NK-92 (cell line): ENCODE data around the gene LOXHD1.

Experiments
- DNase-seq: peaks from one replicate; lab custom pipeline; 2025; ENCODE audit not compliant: unreplicated experiment; lab: John Stamatoyannopoulos, UW

The LOXHD1 gene

DNA sequence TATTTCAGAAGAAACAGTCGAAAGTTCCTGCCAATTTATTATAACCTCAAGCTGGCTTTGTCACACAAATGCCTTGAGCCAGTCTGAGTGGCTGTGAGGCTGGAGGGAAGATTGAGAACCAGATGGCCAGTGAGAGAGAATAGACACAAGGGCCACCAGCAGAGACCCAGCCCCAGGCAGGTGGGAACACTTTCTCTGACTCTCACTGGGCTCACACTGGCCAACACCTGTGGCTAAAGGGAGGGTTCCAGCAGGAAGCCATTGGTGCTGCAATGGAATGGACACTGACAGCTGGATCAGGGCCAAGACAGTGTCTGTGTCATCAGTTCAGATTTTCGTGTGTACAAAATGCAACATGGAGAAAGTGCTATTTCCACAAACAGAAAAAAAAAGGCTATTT lies 29.9 kb downstream of the LOXHD1 start:
- DNase-seq = no peak

DNA sequence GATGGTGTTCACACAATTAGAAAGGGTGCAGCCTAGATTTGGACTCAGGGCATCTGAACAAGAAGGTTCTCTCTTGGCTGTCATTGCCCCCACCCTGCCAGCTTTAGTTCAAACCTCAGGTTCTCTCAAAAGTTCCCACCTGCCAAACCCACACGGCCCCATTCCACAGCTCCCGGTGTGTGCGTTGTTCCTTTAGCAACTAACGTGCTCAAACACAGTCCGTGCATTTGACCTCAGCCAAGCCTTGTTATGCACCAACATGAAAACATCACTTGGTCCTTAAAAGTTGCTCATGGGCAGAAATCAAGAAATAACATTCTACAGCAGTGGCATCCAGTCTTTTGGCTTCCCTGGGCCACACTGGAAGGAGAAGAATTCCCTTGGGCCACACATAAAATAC lies 32.0 kb downstream of the LOXHD1 start:
- no peak for DNase-seq

DNA sequence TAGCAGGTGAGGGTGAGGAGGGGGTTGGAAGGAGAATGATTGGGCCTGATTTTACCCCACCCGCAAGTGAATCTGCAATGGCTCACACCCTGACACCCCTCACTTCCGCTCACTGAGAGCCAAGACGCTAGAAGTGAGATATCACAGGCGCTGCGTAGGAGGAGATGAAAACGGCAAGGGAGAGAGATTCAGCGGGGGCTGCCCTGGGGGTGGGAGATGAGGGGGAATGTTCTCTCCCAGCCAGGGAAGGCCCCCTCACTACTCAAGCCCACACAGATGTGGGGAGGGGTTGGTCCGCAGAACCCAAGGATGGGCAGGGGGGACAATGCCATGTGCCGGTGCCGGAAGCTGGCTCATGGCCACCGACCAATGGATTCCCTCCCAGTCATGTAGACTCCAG lies 32.9 kb downstream of the LOXHD1 start:
- DNase-seq = no peak

DNA sequence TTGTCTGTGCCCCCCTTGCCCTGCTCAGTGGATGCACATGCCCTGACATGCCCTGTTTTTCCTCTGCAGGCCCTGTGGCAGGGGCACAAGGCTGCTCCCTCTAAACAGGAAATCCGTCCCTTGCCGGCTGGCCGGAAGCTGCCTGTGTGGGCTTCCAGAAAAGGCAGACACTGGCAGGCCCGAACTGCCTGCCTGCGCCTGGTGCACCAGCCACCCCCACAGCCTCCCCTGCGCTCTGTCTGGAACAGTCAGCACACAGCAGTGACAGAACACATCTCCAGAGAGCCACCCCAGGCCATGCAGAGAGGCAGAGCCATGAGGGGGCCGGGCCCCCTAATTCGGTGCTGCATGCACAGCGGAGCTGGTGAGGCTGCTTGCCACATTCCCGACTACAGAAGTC lies 33.5 kb downstream of the LOXHD1 start:
- DNase-seq = no peak

DNA sequence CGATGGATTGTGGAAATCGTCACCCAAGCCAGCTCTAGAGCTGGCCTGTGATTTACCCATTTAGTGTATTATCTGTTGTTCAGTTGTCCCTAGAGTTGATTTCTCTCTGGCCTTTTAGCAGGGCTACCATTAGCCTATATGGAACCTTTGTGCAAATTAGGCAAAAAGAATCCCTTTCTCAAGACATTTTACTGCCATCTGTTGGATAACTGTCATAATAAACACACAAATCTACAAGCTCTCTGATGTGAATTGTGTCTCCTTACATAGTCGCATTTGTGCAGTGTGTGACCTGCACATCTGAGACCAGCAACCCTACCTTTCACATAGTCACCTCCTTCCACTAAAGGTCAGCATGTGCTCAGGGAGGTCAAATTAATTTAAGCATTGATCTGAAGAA lies 34.0 kb downstream of the LOXHD1 start:
- DNase-seq = no peak

DNA sequence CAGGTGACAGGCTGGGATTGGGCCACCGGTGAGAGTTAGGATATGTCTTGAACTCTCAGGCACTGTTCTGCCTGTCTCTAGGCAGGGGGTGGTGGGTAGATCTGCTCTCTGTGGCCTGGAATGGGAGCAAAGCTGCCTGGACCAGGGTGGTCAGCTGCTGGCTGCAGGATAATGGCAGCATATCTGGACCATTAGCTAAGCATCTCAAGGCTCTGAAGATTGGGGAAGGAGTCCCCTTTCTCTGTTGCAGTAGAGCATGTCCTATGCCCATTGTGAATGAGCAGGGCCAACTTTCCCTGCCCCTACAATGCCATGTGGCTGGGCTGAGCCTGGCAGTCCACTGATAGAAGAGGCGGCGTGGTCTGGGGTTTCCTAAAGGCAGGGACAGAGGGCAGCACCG lies 34.6 kb downstream of the LOXHD1 start:
- DNase-seq = no peak

DNA sequence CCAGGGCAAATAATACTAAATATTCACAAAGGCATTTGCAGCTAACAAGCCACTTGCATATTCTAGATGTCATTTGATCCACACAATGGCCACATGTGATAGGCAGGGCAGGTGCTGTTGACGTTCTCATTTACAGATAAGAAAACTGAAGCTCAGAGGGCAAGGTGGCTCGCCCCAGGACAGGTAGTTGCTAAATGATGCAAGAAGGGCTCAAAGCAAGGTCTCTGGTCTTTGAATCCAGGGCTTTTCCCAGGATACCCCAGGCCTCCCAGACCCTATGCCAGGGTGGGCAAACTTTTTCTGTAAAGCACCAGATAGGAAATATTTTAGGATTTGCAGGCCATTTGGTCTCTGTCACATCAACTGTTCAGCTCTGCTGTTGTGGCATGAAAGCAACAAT lies 35.1 kb downstream of the LOXHD1 start:
- DNase-seq = no peak

DNA sequence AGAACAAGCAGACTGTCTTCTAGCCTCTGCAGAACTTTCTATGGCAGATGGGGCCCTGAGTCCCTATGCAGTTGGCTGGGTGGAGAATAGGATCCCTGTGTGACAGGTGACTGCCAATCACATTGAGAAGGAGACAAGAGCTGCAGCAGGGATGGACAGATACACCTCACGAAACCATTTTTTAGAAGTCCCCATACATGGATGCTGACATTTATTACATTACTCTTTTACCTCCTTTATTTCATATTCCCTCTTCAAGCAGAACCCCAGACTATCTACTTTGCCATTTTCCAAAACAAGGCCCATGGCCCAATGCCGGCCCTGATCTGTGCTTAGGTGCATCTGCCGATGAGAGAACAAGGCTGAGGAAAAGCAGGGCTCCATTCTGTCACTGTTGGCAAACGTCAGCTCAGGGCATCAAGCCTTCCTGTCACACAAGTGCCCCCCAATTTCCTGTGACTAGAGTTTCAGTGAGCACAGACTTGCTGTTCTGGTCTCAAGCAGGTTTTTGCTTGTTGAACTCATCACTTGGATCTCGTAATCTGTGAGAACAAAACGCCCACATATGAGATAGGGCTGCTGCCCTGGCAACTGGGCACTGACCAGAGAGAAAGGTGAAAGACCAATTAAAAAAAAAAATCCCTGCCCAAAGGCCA lies 35.8 kb downstream of the LOXHD1 start:
- DNase-seq = no peak

DNA sequence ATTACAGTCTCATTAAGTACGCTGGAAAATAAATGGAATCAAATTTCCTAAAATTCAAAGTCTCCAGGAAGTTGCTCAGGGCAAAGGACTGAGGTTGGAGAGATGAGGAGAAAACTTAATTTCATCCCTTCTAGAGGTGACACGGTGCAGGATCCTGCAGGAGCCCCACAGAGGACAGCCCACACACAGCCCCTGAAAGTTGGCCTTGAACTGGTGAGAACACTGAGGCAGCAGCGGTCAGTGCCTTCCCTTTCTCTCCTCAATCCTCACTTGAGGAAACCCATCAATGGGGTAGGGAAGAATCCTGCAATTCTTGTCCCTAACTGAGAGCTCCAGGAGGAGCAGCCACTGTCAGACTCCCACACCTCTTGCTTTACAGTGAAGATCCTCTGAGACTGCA lies 37.5 kb downstream of the LOXHD1 start:
- no peak for DNase-seq

DNA sequence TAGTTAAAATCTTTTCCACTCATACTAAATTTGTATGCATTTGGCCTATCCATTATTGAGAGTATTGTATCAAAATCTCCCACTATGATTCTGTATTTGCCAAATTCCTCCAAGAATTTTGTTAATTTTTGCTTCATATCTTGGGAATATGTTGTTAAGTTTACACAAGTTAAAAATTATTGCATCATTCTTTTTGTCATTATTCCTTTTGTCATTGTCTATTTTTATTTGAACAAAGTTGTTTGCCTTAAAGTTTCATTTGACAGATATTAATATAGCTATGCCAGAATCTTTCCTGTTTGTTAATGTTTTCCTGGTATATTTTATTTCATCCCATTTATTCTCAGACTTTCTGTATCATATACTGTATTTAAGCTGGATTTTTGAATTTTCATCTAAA lies 41.3 kb downstream of the LOXHD1 start:
- DNase-seq = no peak

DNA sequence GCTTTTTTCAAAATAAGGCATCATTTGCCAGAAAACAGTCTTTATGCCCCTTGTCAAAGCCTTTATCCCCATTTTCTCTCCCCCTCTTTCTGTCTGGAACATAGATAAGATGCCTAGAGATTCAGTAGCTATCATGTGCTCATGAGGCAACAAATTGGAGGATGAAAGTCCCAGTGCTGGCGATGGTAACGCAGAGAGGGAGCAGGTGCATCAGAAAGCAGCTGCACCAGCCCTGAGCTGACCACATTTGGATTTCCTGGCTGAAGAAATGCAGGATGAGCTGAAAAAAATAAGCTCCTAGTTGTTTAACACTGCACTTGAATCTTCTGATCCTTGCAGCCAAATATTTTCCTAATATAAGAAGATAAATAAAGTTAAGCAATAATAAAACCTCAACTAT lies 48.0 kb downstream of the LOXHD1 start:
- DNase-seq = no peak

DNA sequence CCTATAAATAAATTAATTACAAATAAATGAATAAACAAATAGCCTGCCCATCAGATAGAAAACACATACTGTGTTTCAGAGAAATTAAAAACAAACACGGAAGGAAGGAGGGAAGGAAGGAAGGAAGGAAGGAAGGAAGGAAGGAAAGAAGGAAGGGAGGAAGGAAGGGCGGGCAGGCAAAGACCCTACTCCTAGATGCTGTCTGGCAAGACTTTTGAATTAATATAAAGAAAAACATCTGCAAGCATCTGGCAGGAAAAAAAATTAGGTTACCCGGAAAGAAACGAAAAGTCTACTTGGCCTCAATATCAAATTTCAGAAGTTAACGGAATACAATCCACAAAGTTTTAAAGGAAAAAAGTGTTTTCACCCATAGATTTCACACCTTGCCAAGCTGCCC lies 49.1 kb downstream of the LOXHD1 start:
- no peak for DNase-seq

DNA sequence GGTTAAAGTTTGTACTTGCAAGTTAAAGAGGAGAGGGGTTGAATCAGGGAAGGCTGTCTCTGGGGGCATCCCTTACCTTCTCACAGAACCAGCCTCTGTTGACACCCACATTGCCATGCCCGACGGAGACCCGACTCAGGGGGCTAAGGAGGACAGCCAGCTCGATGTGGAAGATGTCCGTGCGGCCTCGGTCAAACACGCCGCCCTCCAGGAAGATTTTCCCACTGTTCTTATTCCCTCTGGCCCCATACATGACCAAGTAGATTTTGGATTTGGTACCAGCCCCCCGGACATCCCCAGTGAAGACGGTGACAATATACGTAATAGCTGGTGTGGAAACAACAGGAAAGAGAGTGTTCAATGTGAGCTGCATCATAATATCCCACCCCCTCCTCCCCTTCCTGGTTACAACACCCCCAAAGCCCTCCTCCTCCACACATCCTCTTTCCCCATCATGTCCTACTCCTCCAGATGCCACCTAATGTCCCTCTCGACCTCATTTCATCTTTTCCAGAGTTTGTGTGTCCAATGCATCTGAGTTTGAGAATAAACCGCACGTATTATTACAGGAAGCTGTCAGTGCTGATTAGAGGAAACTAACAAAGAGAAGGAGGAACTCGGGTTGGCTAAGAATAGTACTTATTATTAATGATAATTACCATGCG lies 55.7 kb downstream of the LOXHD1 start:
- no peak for DNase-seq

DNA sequence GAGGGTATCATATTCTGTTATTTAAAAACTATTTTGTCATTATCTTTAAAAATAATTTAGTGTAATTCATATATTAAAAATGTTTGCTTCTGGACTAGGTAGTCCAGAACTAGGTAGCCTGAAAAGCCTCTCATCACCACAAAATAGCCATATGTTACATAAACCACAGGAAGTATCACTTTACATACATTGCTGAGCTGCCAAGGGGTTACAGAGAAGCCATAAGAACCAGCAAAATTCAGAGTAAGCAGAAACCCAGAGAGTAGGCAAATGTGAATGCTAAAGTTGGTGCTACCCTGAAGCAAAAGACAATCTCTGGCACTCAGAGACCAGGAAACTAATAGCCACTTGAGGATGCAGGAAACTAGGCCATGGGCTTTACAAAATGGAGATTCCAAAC lies 60.9 kb downstream of the LOXHD1 start:
- no peak for DNase-seq

DNA sequence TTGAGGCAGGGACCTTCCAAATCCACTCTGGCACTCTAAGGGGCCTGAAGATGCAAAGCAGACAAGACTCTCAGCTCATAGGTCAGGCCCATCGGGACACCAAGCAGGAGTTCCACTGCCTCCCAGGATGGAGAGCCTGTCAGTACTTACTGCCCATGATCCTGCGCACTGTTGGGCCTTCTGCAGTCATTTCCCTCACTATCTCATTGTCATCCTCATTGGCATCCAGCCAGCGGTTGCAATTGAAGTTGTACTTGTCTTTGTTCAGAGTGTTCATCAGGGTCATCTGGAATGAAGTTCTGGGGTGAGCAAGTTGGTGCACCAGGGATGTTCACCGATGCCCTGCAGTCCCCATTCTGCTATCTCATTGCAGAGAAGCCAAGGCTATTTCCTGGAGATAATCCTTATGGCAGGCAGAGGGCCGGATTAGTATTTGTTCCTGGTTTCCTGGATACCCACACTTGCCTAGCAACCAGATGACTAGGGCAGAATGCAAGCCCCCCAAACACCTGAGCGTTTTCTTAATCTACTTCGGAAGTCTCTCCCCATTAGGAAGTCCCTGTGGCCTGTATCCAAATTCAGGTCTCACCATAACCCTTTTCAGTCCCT lies 65.1 kb downstream of the LOXHD1 start:
- no peak for DNase-seq

DNA sequence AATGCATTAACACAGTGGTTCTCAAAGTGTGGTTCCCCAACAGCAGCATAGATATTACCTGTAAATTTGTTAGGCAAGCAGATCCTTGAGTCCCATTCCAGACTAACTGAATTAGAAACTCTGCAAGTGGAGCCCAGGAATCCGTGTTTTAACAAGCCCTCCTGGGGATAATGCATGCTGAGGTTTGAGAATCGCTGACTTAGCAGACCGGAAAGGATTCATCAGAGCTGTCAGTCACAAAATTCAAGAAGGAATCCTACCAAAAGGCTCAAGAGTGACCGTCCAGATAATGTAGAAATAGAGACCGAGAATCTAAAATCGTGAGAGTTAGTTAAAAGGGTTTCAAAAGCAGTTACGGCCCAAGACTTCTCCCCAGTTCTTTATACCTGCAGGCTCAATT lies 66.9 kb downstream of the LOXHD1 start:
- DNase-seq = no peak

DNA sequence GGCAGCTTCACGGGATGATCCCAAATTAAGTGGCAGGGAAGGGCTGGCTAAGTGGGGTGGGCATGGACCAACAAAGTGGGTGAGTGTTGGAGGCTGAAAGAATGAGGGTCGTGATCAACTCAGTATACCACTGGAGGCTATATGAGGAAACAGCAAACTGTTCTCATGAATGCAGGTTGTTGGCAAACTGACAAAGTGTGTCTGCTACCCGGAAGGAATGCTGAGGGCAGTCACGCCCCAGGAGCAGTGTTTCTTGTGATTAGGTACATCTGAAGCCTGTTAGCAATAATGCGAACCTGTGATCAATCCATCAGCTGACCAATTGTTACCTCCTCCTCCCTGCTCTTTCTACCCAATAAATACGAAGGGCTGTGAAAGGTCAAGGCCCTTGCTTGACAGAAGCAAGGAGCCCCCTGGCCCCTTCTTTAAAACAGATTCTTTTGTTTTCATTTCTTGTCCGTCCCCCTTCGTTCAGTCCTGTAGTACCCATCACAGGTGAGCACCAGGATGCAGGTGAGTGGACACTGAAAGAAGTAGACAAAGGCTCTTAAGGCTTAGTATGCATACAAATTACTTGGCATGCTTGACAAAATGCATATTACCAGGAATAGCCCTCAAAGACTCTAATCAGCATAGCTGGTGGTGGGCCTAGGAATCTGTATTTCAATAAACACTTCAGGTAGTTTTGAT lies 67.9 kb downstream of the LOXHD1 start:
- DNase-seq = no peak

DNA sequence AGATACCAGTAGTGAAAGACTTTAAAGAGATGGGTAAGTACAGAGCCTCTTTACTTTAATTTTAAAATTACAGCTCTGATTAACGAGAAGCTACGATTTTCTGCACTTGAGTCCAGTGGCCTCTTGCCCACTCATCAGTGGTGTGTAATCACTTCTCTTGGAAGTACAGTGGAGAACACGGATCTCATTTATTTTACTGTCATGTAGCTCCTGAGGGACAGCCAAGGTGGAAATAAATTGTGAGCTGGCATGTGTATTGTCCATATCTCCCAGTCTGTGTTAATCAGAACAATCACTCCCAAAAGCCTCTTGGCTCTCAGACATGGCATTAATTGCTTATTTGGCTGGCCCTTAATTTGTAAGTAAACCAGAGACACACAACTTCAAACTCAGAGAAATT lies 69.4 kb downstream of the LOXHD1 start:
- no peak for DNase-seq

DNA sequence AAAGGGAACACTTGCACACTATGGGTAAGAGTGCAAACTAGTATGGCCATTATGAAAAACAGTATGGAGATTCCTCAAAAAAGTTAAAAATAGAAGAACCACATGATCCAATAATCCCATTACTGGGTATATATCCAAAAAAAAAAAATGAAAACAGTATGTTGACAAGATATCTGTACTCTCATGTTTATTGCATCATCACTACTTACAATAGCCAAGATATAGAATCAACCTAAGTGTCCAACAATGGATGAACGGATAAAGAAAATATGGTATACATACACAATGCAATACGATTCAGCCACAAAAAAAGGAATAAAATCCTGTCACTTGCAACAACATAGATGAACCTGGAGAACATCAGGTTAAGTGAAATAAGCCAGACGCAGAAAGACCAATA lies 73.3 kb downstream of the LOXHD1 start:
- no peak for DNase-seq

DNA sequence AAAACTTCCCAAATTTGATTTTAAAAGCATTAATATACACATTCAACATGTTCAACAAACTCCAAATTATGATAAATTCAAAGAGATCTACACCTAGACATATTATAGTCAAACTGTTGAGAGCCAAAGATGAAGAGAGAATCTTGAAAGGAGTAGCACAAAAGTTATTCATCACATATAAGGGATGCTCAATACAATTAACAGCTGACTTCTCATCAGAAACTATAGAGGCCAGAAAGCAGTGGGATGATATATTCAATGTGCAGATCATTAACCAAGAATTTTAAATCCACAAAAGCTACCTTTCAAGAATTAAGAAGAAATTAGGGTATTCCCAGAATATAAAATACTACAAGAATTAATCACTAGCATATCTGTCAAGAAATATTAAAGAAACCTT lies 75.4 kb downstream of the LOXHD1 start:
- no peak for DNase-seq

DNA sequence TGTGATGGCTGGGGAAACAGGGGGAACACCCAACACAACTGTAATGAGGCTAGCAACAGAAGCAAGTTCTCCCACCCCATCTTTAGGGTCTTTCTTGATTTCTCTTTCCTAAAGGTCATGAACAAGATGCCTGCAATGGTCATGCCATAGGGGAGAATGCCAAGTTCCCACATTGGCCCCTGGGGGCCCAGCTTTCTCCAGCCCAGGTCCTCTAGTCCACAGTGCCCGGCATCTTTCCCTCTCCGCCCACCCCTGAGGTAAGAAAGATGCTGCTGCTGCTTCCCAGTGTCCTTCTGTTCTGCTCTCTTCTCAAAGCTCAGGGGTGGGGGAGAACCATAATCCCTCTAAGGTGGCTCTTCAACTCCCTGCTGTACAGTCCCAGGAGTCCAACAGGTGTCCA lies 78.0 kb downstream of the LOXHD1 start:
- no peak for DNase-seq

DNA sequence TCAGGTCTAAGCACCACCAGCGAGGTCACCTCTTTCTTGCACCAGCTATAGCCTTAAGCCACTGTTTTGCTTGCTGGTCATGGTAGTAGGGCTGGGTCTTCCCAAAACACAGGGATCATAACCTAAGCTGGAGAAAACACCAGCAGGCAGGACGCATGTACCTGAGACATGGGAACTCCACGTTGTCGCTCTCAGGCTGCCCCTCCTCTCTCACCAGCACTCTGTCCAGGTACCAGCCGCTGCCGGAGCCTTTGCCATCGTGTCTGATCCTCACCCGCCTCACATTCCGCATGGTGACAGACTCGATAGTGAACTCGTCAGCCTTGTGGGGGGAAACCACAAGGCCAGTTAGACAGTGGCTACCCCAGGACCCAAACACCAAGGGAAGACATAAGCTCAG lies 79.5 kb downstream of the LOXHD1 start:
- no peak for DNase-seq
